Bronchial epithelial cell (primary cell): ENCODE results near the gene DPYSL4. TPM values are rescaled to one million over a fixed set of nuclear protein-coding genes. Genes with fewer than 3 reads are reported as not detected.

Experiments used
- DNase-seq: peaks from one replicate; pipeline ENCODE4 v3.0.0-alpha.2; 2010; ENCODE audit warnings: low read depth
- FAIRE-seq: peaks from 2 replicates; lab custom pipeline; 2011; peaks lifted over from hg19 to GRCh38; lab: Jason Lieb, UNC
- H3K27me3 ChIP-seq: 2 replicates; pipeline ENCODE4 v1.5.1; 2011; ENCODE audit warnings: low read length; ENCODE audit not compliant: control insufficient read depth, insufficient read depth
- H3K36me3 ChIP-seq: 2 replicates; pipeline ENCODE4 v1.5.1; 2011; ENCODE audit warnings: low read length; ENCODE audit not compliant: control insufficient read depth, insufficient read depth
- H3K4me3 ChIP-seq: 2 replicates; pipeline ENCODE4 v1.5.1; 2011; ENCODE audit warnings: mild to moderate bottlenecking, low read depth, low read length, control low read depth
- CTCF ChIP-seq: IDR thresholded peaks from 2 replicates; pipeline ENCODE4 v1.5.1; 2011; ENCODE audit warnings: mild to moderate bottlenecking, moderate library complexity, low read length, control low read depth, inconsistent platforms; ENCODE audit not compliant: insufficient read depth, severe bottlenecking
- total RNA-seq: library from RNA; depleted of rRNA; stranded (reverse); fragments of >200 nt; gene quantifications from 2 replicates; pipeline ENCODE4 v1.2.1, GENCODE V29; 2014

Gene DPYSL4
- total RNA-seq, 1 donor from 2014 or later = 0.26 TPM

GRCh38 chr10:132148261-132149251 is 38.2 kb upstream of the DPYSL4 start:
- Histone ChIP-seq H3K4me3 (no peak overlapping the region), H3K27me3 (no peaks in the 10 kb centered on the region), H3K36me3 (no peaks in the 10 kb centered on the region)
- DNase-seq (no peak), FAIRE-seq (no peak)
- no peak for TF ChIP-seq CTCF

GRCh38 chr10:132149271-132149670 is 37.5 kb upstream of the DPYSL4 start:
- Histone ChIP-seq H3K36me3 (no peaks in the 10 kb centered on the region), H3K4me3 (no peak overlapping the region), H3K27me3 (no peaks in the 10 kb centered on the region)
- FAIRE-seq (no peak), DNase-seq (no peak)
- no peak for TF ChIP-seq CTCF

DNA sequence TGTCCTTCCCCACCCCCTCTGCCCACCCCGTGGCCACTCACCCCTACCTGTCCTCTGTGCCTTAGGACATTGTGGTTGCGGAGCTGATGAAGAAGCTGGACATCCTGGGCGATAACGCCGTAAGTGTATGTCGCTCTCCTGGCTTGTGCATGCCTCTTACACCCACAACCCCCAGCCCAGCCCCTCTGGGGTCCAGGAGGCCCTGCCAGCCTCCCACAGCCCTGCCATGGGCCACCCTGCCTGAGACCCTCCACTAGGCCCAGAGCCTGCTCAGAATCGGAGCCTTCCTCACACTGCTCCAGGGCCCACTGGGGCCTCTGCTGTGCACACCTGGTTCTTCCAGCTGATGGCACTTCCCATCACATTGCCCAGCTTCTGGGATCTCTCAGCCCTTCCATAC is 36.8 kb upstream of the DPYSL4 start:
- no peak for TF ChIP-seq CTCF
- Histone ChIP-seq H3K27me3 (no peaks in the 10 kb centered on the region), H3K36me3 (no peaks in the 10 kb centered on the region), H3K4me3 (no peak overlapping the region)
- no peak for DNase-seq
- FAIRE-seq = no peak

DNA sequence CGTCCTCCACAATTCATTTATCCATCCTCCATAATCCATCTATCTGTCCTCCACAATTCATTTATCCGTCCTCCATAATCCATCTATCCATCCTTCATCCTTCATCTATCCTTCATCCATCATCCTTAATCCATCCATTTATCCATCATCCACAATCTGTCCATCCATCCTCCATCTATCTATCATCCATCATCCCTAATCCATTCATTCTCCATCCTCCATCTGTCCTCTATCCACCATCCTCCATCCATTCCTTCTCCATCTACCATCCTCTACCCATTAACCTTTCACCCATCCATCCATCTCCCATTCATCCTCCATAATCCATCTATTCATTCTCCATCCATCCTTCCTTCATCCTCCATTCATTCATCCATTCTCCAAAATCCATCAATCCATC is 36.0 kb upstream of the DPYSL4 start:
- DNase-seq = no peak

DNA sequence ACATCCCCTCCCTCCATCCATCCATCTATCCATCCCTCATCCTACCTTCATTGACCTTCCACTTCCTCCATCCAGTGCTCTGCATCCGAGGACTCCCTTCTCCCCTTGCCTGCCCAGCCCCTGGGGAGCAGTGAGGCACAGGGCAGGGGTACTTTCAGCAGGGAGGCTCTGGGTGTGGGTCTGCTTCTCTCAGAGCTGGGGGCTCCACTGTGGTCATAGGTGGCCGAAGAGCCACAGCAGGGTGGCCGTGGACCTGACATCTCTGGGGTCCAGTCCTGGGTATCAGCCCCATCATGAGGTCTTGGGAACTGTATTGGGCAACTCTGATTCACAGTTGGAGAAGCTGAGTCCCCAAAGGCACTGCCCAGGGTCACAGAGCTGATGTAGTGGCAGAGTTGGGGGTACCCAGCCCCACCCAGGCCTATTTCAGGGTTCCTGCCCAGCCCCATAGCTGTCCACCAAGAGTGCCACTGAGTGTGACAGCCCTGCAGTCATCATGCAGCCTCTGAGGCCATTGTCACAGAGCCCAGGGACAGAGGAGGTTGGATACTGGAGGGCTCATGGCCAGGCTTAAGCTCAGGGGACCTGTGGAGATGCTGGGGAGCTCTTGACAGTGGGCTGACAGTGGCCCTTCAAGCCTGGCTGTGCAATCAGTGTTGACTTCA is 35.3 kb upstream of the DPYSL4 start:
- H3K4me3 ChIP-seq = no peak overlapping the region
- no peak for TF ChIP-seq CTCF
- FAIRE-seq (no peak), DNase-seq (no peak)
- H3K27me3 ChIP-seq = no peaks in the 10 kb centered on the region
- no peaks in the 10 kb centered on the region for H3K36me3 ChIP-seq

More for the DNA sequence above, 36.0 kb upstream of the DPYSL4 start:
- H3K36me3 ChIP-seq = no peaks in the 10 kb centered on the region
- no peak overlapping the region for H3K4me3 ChIP-seq
- no peak for FAIRE-seq
- no peak for TF ChIP-seq CTCF
- no peaks in the 10 kb centered on the region for H3K27me3 ChIP-seq
